ENCODE data around the gene APLP2.

The APLP2 gene

GRCh38 chr11:130054966-130055365 is 14.7 kb upstream of the APLP2 start:
- DNase-seq (ENCODE audit: low read depth) = no peak
- TF ChIP-seq MAX (IDR thresholded peaks at IDR 0.05; ENCODE audit: low read depth, low read length) = no peak
- no peak for TF ChIP-seq POLR2A (IDR thresholded peaks at IDR 0.05; ENCODE audit: extremely low read depth, insufficient read length)
- no peak for TF ChIP-seq CTCF (IDR thresholded peaks at IDR 0.05; ENCODE audit: low read depth, low read length)
- no peak for TF ChIP-seq MYC (IDR thresholded peaks at IDR 0.05; ENCODE audit: low read depth, low read length)
- H3K4me3 ChIP-seq (ENCODE audit: low read depth, low read length) = no peak overlapping the region

GRCh38 chr11:130055617-130056016 is 14.1 kb upstream of the APLP2 start:
- DNase-seq (ENCODE audit: low read depth) = no peak
- TF ChIP-seq CTCF (IDR thresholded peaks at IDR 0.05; ENCODE audit: low read depth, low read length) = no peak
- TF ChIP-seq MAX (IDR thresholded peaks at IDR 0.05; ENCODE audit: low read depth, low read length) = no peak
- no peak for TF ChIP-seq MYC (IDR thresholded peaks at IDR 0.05; ENCODE audit: low read depth, low read length)
- TF ChIP-seq POLR2A (IDR thresholded peaks at IDR 0.05; ENCODE audit: extremely low read depth, insufficient read length) = no peak
- H3K4me3 ChIP-seq (ENCODE audit: low read depth, low read length) = no peak overlapping the region

GRCh38 chr11:130061017-130061416 is 8.7 kb upstream of the APLP2 start:
- no peak for DNase-seq (ENCODE audit: low read depth)
- no peak overlapping the region for H3K4me3 ChIP-seq (ENCODE audit: low read depth, low read length)
- TF ChIP-seq MYC (IDR thresholded peaks at IDR 0.05; ENCODE audit: low read depth, low read length) (no peak), POLR2A (IDR thresholded peaks at IDR 0.05; ENCODE audit: extremely low read depth, insufficient read length) (no peak), CTCF (IDR thresholded peaks at IDR 0.05; ENCODE audit: low read depth, low read length) (no peak), MAX (IDR thresholded peaks at IDR 0.05; ENCODE audit: low read depth, low read length) (no peak)

- H3K4me3 ChIP-seq (ENCODE audit: low read depth, low read length) = no peak overlapping the region
- TF ChIP-seq MYC (IDR thresholded peaks at IDR 0.05; ENCODE audit: low read depth, low read length) = no peak
- TF ChIP-seq POLR2A (IDR thresholded peaks at IDR 0.05; ENCODE audit: extremely low read depth, insufficient read length) = no peak
- no peak for TF ChIP-seq MAX (IDR thresholded peaks at IDR 0.05; ENCODE audit: low read depth, low read length)
- no peak for TF ChIP-seq CTCF (IDR thresholded peaks at IDR 0.05; ENCODE audit: low read depth, low read length)
- DNase-seq (ENCODE audit: low read depth) = no peak
Observed at GRCh38 chr11:130062026-130062425, 7.7 kb upstream of the APLP2 start.

- no peak for DNase-seq (ENCODE audit: low read depth)
- TF ChIP-seq CTCF (IDR thresholded peaks at IDR 0.05; ENCODE audit: low read depth, low read length) (no peak), POLR2A (IDR thresholded peaks at IDR 0.05; ENCODE audit: extremely low read depth, insufficient read length) (no peak), MYC (IDR thresholded peaks at IDR 0.05; ENCODE audit: low read depth, low read length) (no peak), MAX (IDR thresholded peaks at IDR 0.05; ENCODE audit: low read depth, low read length) (no peak)
- no peak overlapping the region for H3K4me3 ChIP-seq (ENCODE audit: low read depth, low read length)
Observed at GRCh38 chr11:130063451-130063850, 6.2 kb upstream of the APLP2 start.

- TF ChIP-seq POLR2A (IDR thresholded peaks at IDR 0.05; ENCODE audit: extremely low read depth, insufficient read length) = no peak
- TF ChIP-seq MYC (IDR thresholded peaks at IDR 0.05; ENCODE audit: low read depth, low read length) = no peak
- no peak for TF ChIP-seq CTCF (IDR thresholded peaks at IDR 0.05; ENCODE audit: low read depth, low read length)
- H3K4me3 ChIP-seq (ENCODE audit: low read depth, low read length) = no peak overlapping the region
- DNase-seq (ENCODE audit: low read depth) = no peak
Observed at GRCh38 chr11:130064596-130064995, 5.1 kb upstream of the APLP2 start.
